Measurements from ENCODE around the gene QSOX1. TPM values are rescaled to one million over a fixed set of nuclear protein-coding genes. Genes with fewer than 3 reads are reported as not detected.
"Not testable (repeated sequence)": the region's sequence is repeated elsewhere in the genome, so short reads cannot be mapped to it uniquely, and the experiment has no call there.

The QSOX1 gene
- polyA plus RNA-seq, 5 donors: 123 to 207 (median 160) TPM

DNA sequence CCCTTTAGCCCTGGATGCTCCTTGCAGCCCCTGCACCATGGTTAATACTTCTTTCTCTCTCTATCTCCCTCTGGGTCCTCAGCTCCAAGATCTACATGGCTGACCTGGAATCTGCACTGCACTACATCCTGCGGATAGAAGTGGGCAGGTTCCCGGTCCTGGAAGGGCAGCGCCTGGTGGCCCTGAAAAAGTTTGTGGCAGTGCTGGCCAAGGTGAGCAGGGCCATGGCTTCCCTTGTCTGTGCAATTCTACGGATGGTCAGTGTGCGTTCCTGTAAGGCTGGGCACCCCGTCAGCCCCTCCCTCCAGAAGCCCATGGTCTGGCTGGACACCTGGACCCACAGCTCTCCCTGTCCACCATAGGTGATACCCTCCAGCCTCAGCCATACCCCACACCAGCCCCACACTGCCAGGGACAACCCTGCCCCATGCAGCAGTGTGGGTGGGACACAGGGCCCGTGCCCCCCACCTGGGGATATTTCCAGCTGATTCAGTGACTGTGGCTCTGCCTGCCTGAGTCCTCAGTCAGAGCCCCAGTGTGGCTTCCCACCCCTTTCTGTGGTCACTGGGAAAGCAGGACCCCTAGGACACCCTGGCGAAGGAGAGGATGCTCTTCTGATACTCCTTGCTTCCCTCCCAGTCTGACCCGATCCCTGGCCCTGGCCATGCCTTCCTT is 31.4 kb downstream of the QSOX1 start:
- DNase-seq: no peak

GRCh38 chr1:180186831-180187230 is 32.2 kb downstream of the QSOX1 start:
- DNase-seq: no peak

GRCh38 chr1:180187626-180188025 is 33.0 kb downstream of the QSOX1 start:
- DNase-seq: no peak

GRCh38 chr1:180188091-180188506 is 33.4 kb downstream of the QSOX1 start:
- peak in 1 of 2 donors; percentile 73 for DNase-seq

DNA sequence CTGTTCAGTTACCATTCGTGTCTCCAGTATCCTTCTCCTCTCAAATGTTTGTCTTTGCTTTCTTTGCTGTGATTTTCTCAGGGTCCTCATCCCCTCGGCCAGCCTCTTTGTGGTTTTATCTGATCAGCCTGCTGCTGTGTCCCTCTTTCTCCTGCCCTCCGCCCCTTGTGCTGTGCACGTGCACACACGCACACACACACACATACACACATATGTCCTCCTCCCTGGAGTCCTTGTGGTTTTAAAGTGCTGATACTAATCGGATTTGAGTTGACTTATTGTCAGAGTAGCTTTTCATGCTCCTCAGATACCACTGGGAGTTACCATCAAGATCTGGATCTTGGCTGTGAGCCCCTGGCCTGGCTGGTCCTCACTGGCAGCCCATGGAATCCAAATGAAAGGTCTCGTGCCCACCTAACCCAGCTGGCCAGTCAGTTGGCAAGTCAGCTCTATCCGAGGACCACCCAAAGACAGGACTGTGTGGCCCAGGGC is 34.1 kb downstream of the QSOX1 start:
- no peak for DNase-seq

- no peak for DNase-seq
These were observed 35.4 kb downstream of the QSOX1 start for GRCh38 chr1:180190091-180190490.

DNA sequence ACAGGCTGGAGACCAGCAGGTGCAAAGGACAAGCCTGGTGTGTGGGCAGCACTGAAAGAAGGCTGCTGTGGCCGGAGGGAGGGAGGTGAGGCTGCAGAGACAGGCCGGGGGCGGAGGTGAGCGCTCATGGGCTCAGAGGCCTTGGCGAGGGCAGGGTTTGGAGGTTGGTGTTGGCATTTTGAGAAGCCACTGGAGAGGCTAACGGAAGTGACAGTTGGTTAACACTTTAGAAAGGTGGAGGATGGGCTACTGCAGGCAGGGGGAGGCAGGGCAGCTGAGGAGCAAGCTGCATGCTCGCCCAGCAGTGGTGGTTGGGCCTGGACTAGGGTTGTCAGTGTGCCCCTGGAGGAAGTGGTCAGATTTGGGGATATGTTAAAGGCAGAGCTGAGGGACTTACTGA is 37.5 kb downstream of the QSOX1 start:
- DNase-seq: no peak

DNA sequence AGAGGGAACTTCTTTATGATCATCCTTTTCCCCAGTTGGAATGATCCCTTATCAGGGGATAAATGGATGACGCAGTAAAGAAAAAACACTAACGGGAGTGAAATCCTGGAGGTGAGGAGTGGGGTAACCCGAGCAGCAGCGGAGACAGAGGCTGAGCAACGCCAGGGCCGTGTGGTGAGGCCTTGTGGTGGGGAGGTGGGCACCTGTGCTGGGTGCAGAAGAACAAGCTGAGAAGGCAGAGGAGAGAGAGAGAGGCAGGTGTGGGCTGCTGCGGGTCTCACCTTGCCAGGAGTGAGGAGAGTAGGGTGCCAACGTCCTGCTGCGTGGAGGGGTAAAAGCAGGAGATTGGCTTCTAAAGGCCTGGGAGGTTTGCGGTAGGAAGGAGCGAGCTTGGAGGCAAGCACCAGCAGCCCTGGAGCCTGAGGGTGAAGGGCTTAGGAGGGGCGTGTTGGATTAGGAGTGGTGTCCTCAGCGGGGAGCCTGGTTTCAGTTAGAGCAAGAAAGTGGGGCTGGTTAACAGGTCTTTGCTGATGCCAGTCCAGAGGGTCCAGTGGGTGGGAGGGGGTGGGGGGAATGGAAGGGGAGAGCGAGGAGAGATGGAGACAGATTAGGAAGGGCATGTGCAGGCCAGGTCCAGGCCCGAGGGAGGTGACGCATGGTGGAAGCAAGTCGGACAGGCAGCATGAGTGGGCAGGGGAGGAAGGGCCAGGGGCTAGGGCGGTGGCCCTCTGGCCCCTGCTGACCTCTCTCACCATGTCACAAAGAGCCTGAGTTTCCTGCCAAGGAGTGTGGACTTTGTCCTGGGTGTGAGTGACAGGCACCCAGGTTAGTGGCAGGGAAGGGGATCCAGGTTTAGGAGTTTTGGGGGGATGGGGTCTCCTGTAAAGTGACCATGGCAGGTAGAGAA is 38.7 kb downstream of the QSOX1 start:
- DNase-seq: no peak

DNA sequence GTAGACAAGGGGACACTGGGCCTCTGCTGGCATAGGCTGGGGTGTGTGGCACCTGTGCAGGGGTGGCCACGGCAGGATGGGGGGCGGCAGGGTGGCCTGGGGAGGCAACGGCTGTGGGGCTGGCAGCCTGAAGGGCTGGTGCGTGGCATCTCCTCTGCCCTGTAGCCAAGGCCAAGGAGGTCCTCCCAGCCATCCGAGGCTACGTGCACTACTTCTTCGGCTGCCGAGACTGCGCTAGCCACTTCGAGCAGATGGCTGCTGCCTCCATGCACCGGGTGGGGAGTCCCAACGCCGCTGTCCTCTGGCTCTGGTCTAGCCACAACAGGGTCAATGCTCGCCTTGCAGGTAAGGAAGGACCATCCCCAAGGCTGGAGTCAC is 39.4 kb downstream of the QSOX1 start:
- no peak for DNase-seq

GRCh38 chr1:180194546-180195207 is 40.0 kb downstream of the QSOX1 start:
- no peak for DNase-seq

- no peak for DNase-seq
These were observed 40.7 kb downstream of the QSOX1 start for GRCh38 chr1:180195401-180195800.

DNA sequence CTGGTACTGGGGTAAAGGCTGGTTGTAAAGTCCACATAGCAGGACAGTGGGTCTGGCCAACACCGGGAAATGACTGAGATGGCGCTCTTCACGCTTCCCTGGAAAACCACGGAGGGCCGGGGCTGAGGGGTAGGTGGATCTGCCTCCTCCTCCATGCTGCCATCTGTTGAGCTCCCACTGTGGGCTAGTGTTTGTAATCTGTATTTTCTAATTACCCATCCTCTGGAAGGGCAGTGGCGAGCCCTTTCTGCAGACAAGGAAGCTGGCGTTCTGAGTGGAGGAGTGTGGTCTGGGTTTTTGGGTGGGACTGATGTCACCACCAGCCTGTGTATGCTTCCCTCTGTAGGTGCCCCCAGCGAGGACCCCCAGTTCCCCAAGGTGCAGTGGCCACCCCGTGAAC is 41.2 kb downstream of the QSOX1 start:
- no peak for DNase-seq

DNA sequence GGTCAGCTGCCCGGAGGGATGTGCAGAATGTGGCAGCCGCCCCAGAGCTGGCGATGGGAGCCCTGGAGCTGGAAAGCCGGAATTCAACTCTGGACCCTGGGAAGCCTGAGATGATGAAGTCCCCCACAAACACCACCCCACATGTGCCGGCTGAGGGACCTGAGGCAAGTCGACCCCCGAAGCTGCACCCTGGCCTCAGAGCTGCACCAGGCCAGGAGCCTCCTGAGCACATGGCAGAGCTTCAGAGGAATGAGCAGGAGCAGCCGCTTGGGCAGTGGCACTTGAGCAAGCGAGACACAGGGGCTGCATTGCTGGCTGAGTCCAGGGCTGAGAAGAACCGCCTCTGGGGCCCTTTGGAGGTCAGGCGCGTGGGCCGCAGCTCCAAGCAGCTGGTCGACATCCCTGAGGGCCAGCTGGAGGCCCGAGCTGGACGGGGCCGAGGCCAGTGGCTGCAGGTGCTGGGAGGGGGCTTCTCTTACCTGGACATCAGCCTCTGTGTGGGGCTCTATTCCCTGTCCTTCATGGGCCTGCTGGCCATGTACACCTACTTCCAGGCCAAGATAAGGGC is 41.9 kb downstream of the QSOX1 start:
- no peak for DNase-seq

GRCh38 chr1:180197231-180197630 is 42.6 kb downstream of the QSOX1 start:
- no peak for DNase-seq

DNA sequence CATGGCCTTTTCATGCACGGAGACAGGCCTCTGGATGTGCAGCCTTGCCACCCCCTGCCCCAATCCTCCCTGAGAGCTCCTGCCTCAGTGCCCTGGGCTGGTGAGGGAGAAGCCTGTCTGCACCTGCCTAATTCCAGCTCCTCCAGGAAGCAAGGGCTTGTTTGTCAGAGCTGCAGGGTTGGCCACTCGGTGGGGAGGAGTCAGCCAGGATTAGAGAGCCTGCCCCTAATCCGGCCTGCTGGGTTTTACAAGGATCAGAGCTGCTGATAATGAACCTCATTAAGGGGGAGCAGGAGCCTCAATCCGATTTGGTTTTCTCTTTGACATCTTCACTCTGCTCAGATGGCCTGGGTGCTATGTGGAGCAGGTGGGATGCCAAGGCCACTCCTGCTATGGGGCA is 43.5 kb downstream of the QSOX1 start:
- no peak for DNase-seq

GRCh38 chr1:180198611-180199010 is 43.9 kb downstream of the QSOX1 start:
- DNase-seq: no peak

DNA sequence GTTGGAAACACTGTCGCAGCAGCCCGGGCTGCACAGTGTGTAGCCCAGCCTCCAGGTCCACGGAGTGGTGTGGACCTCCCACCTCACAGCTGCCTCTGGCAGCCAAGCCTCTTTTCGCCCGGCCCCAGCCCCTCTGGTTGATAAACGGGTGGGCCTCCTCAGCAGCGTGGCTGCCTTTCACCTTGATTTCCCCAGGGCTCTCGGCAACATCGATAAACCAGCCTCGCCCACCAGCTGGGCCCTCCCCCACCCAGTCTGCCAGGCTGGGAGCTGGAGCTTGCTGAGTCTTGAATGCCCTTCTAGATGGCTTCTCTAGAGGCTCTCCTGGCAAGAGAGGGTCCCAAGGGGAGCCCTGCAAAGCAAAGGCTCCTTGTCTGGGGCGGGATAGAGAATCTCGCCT is 44.3 kb downstream of the QSOX1 start:
- DNase-seq: no peak

DNA sequence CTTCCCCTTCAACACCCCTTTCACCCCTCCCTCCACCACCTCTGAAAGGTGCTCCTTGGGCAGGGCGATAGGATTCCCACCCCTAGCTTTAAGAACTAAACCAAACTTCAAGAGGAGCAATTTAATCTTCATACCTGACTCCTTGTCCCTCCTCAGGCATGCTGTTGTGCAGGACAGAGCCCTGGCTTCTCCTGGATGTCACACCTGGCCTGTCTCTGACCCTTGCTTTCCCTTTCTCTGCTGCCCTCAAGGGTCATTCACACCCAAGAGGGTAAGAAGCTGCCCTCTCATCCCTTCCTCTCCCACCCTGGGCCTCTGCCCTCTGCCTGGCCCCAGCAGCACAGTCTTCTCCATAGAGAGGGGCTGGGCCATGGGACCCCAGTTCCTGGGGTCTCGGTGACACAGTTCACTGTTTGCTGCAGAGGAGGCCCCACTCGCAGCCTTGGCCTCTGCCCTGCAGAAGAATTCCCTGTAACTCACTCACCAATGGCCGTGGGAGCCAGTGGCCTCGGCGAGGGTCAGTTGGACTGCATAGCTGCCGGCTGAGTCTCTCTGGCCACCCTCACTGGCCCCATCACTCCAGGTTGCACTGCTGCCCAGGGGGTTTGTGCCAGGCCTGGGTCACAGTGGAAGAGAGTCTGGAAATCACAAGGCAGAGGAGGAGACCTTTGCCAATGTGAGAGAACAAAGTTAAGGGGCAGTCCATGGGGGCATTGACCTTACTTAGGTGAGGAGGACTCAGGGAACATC is 47.0 kb downstream of the QSOX1 start:
- no peak for DNase-seq

- DNase-seq: not testable (repeated sequence)
These were observed 47.9 kb downstream of the QSOX1 start for GRCh38 chr1:180202588-180202987.

DNA sequence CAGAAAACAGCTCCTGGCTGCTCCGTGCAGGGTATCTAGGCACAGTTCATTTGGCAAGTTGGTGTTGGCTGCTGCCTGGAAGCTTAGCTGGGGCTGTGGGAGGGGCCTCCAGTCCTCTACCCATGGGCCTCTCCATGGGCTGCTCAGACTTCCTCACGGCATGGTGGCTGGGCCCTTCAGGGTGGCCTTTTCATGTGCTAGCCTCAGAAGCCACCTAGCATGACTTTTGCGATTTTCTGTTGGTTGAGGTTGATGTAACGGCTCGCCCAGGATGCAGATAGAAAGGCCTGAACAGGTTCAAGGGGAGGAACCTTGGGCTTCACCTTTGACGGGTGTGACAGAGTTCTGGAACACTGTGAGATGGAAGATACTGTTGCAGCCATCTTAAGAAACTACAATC is 49.6 kb downstream of the QSOX1 start:
- DNase-seq: no peak

GRCh38 chr1:180206581-180206980 is 51.9 kb downstream of the QSOX1 start:
- DNase-seq: no peak

Measured in right lung (tissue), 5 donors.